ENCODE data around the gene STAT5B. TPM values are rescaled to one million over a fixed set of nuclear protein-coding genes. Genes with fewer than 3 reads are reported as not detected.
A peak's percentile ranks its signal among the peaks of the same experiment; 100 is the strongest.
"Not testable (repeated sequence)": the region's sequence is repeated elsewhere in the genome, so short reads cannot be mapped to it uniquely, and the experiment has no call there.

The STAT5B gene
- polyA plus RNA-seq, 1 donor, result 40.2 TPM

- no peak for DNase-seq (ENCODE audit: low read depth)
These were observed 30.1 kb upstream of the STAT5B start for GRCh38 chr17:42306385-42306667.

- DNase-seq (ENCODE audit: low read depth), result no peak
These were observed 29.6 kb upstream of the STAT5B start for GRCh38 chr17:42305543-42306384.

- DNase-seq (ENCODE audit: low read depth), result not testable (repeated sequence)
These were observed 28.8 kb upstream of the STAT5B start for GRCh38 chr17:42305031-42305330.

GRCh38 chr17:42304187-42305030, 28.2 kb upstream of the STAT5B start:
- no peak for DNase-seq (ENCODE audit: low read depth)

GRCh38 chr17:42303694-42304093, 27.5 kb upstream of the STAT5B start:
- DNase-seq (ENCODE audit: low read depth), result no peak

- no peak for DNase-seq (ENCODE audit: low read depth)
These were observed 24.8 kb upstream of the STAT5B start for GRCh38 chr17:42301022-42301421.

- DNase-seq (ENCODE audit: low read depth), result not testable (repeated sequence)
These were observed 23.7 kb upstream of the STAT5B start for GRCh38 chr17:42299913-42300312.

GRCh38 chr17:42299361-42299760, 23.2 kb upstream of the STAT5B start:
- not testable (repeated sequence) for DNase-seq (ENCODE audit: low read depth)

GRCh38 chr17:42297775-42298174, 21.6 kb upstream of the STAT5B start:
- not testable (repeated sequence) for DNase-seq (ENCODE audit: low read depth)

- DNase-seq (ENCODE audit: low read depth), result no peak
These were observed 19.8 kb upstream of the STAT5B start for GRCh38 chr17:42296012-42296411.

- no peak for DNase-seq (ENCODE audit: low read depth)
These were observed 18.5 kb upstream of the STAT5B start for GRCh38 chr17:42294469-42295398.

- DNase-seq (ENCODE audit: low read depth), result no peak
These were observed 14.9 kb upstream of the STAT5B start for GRCh38 chr17:42291129-42291528.

GRCh38 chr17:42290577-42290976, 14.4 kb upstream of the STAT5B start:
- DNase-seq (ENCODE audit: low read depth), result no peak

GRCh38 chr17:42289611-42290181, 13.5 kb upstream of the STAT5B start:
- DNase-seq (ENCODE audit: low read depth), result no peak

- no peak for DNase-seq (ENCODE audit: low read depth)
These were observed 12.8 kb upstream of the STAT5B start for GRCh38 chr17:42288803-42289610.

- peak; percentile 78 for DNase-seq (ENCODE audit: low read depth)
These were observed 12.0 kb upstream of the STAT5B start, which contains the start of gene STAT5A for GRCh38 chr17:42287977-42288802. TSS of gene STAT5A (plus strand) at chr17:42288498. CDS start at chr17:42289412, 914 bp downstream.

- DNase-seq (ENCODE audit: low read depth), result no peak
These were observed 11.2 kb upstream of the STAT5B start for GRCh38 chr17:42287305-42287976.

GRCh38 chr17:42286411-42287221, 10.4 kb upstream of the STAT5B start:
- DNase-seq (ENCODE audit: low read depth), result no peak
